Activated CD8-positive, alpha-beta T cell treated with anti-CD3 and anti-CD28 coated beads for 36 hours (primary cell): Measurements from ENCODE around the gene CD164L2. TPM values are rescaled to one million over a fixed set of nuclear protein-coding genes. Genes with fewer than 3 reads are reported as not detected.
A peak's percentile ranks its signal among the peaks of the same experiment; 100 is the strongest.

Source experiments
- ATAC-seq: fragments of 200-7000 bp; cut with Tn5 transposase; one replicate; pipeline ENCODE4 v1.10.0; 2021; ENCODE audit warnings: mild to moderate bottlenecking, moderate library complexity
- CTCF ChIA-PET: fragments of 350-600 bp; sonication (Branson Sonifier 250); formaldehyde crosslinking; loops from one replicate; lab custom pipeline; 2021; ENCODE audit warnings: antibody characterized with exemption; lab: Charles Lee
- POLR2A ChIA-PET: fragments of 350-600 bp; sonication (Branson Sonifier 250); formaldehyde crosslinking; loops from one replicate; lab custom pipeline; 2021; ENCODE audit warnings: antibody characterized with exemption; lab: Charles Lee
- DNase-seq: peaks from one replicate; pipeline ENCODE4 v3.0.0-alpha.2; 2020
- H3K27ac Mint-ChIP-seq: one replicate; pipeline ENCODE4 v1.8.0; 2021; ENCODE audit warnings: mild to moderate bottlenecking, mixed read lengths
- H3K27me3 Mint-ChIP-seq: one replicate; pipeline ENCODE4 v1.8.0; 2021; ENCODE audit warnings: mixed read lengths
- H3K36me3 Mint-ChIP-seq: one replicate; pipeline ENCODE4 v1.8.0; 2021; ENCODE audit warnings: low read depth, mixed read lengths
- H3K4me1 Mint-ChIP-seq: one replicate; pipeline ENCODE4 v1.8.0; 2021; ENCODE audit warnings: low read depth, mixed read lengths
- H3K4me3 Mint-ChIP-seq: one replicate; pipeline ENCODE4 v1.8.0; 2021; ENCODE audit warnings: mild to moderate bottlenecking, moderate library complexity, mixed read lengths
- H3K9me3 Mint-ChIP-seq: one replicate; pipeline ENCODE4 v1.8.0; 2021; ENCODE audit warnings: mixed read lengths
- CTCF ChIP-seq: fragments of 200-600 bp; IDR thresholded peaks from one replicate; pipeline ENCODE4 v1.8.0; 2022; ENCODE audit warnings: antibody characterized with exemption, mild to moderate bottlenecking
- intact Hi-C: fragments of 100-400 bp; cut with micrococcal nuclease; formaldehyde crosslinking; loops from one replicate; pipeline ENCODE4 v1.10.0; 2022
- total RNA-seq, 2 experiments: library from RNA; stranded (reverse); gene quantifications; one replicate each; pipeline ENCODE4 v1.2.3, GENCODE V29; 2021

The CD164L2 gene
- total RNA-seq, 2 experiments from 2014 or later = not detected

- POLR2A ChIA-PET = interaction anchor here (1.0 to 2.6 kb wide), 2 partner anchors 7 to 46 kb away, joined by 3 to 7 read pairs; no protein-coding TSS in a partner anchor
- no peak for ATAC-seq
- intact Hi-C loops = no loop called here
Measured at GRCh38 chr1:27350663-27351540, 32.2 kb downstream of the CD164L2 start.

GRCh38 chr1:27349784-27350662, 33.1 kb downstream of the CD164L2 start:
- POLR2A ChIA-PET = interaction anchor here (1.0 to 2.6 kb wide), 3 partner anchors 7 to 47 kb away, joined by 3 to 7 read pairs (median 4); no protein-coding TSS in a partner anchor
- H3K27me3 Mint-ChIP-seq = no peaks in the 10 kb centered on the region
- DNase-seq (no peak), ATAC-seq (peak; percentile 28)
- H3K27ac Mint-ChIP-seq = no peak overlapping the region
- H3K9me3 Mint-ChIP-seq = no peaks in the 10 kb centered on the region
- TF ChIP-seq CTCF = no peak
- H3K36me3 Mint-ChIP-seq = peaks cover 7% of the 10 kb centered on the region
- CTCF ChIA-PET = interaction anchor here (1.2 to 2.9 kb wide), 3 partner anchors 8 to 49 kb away, joined by 3 to 16 read pairs (median 4); no protein-coding TSS in a partner anchor
- H3K4me1 Mint-ChIP-seq = peaks cover 19% of the 10 kb centered on the region
- intact Hi-C loops = loop anchor here (10.0 kb wide), 1 partner anchor 45 kb away; the partner anchor contains the start of gene GPR3
- no peak overlapping the region for H3K4me3 Mint-ChIP-seq

More at GRCh38 chr1:27350663-27351540, 32.2 kb downstream of the CD164L2 start:
- Mint-ChIP-seq H3K4me3 (no peak overlapping the region), H3K9me3 (no peaks in the 10 kb centered on the region), H3K27me3 (no peaks in the 10 kb centered on the region), H3K36me3 (peaks cover 9% of the 10 kb centered on the region), H3K27ac (no peak overlapping the region), H3K4me1 (peaks cover 25% of the 10 kb centered on the region)
- CTCF ChIA-PET = interaction anchor here (0.9 to 8.9 kb wide), 4 partner anchors 8 to 51 kb away, joined by 4 to 85 read pairs (median 10); no protein-coding TSS in a partner anchor
- no peak for TF ChIP-seq CTCF
- DNase-seq = no peak

GRCh38 chr1:27348861-27349783, 34.0 kb downstream of the CD164L2 start:
- intact Hi-C loops = loop anchor here (10.0 kb wide), 1 partner anchor 46 kb away; the partner anchor contains the start of gene GPR3
- DNase-seq = peak; percentile 42

More at GRCh38 chr1:27348861-27349783, 34.0 kb downstream of the CD164L2 start:
- no peaks in the 10 kb centered on the region for H3K9me3 Mint-ChIP-seq
- no peak overlapping the region for H3K27ac Mint-ChIP-seq
- H3K4me1 Mint-ChIP-seq = peaks cover 22% of the 10 kb centered on the region
- H3K4me3 Mint-ChIP-seq = peak overlapping the region; percentile 55
- ChIA-PET CTCF (interaction anchor here (0.6 to 2.9 kb wide), 4 partner anchors 9 to 355 kb away, joined by 3 to 16 read pairs (median 4); no protein-coding TSS in a partner anchor), POLR2A (interaction anchor here (0.6 to 2.6 kb wide), 3 partner anchors 8 to 11 kb away, joined by 3 to 7 read pairs (median 4); no protein-coding TSS in a partner anchor)
- no peak for TF ChIP-seq CTCF
- peaks cover 7% of the 10 kb centered on the region for H3K36me3 Mint-ChIP-seq
- peak; percentile 70 for ATAC-seq
- H3K27me3 Mint-ChIP-seq = no peaks in the 10 kb centered on the region
